HEK293 (cell line): ENCODE results near the gene TTLL9.
A peak's percentile ranks its signal among the peaks of the same experiment; 100 is the strongest.

Source experiments
- CTCF ChIP-seq: fragments of 450-650 bp; formaldehyde crosslinking; IDR thresholded peaks from 2 replicates; pipeline ENCODE4 v1.5.1; 2016; ENCODE audit warnings: missing biosample characterization, missing genetic modification characterization
- ELK4 ChIP-seq: IDR thresholded peaks from 2 replicates; pipeline ENCODE4 v1.6.1; 2011; ENCODE audit warnings: mild to moderate bottlenecking, low read depth, low read length, borderline replicate concordance
- GLIS1 ChIP-seq: fragments of 450-650 bp; formaldehyde crosslinking; IDR thresholded peaks from 2 replicates; pipeline ENCODE4 v1.5.1; 2016; ENCODE audit warnings: missing biosample characterization, missing genetic modification characterization
- INSM2 ChIP-seq: fragments of 450-650 bp; formaldehyde crosslinking; IDR thresholded peaks from 2 replicates; pipeline ENCODE4 v1.5.1; 2016; ENCODE audit warnings: missing biosample characterization, missing genetic modification characterization
- KLF16 ChIP-seq: fragments of 450-650 bp; formaldehyde crosslinking; IDR thresholded peaks from 2 replicates; pipeline ENCODE4 v1.5.1; 2017; ENCODE audit warnings: missing biosample characterization, missing genetic modification characterization
- KLF8 ChIP-seq: fragments of 450-650 bp; formaldehyde crosslinking; IDR thresholded peaks from 2 replicates; pipeline ENCODE4 v1.5.1; 2016; ENCODE audit warnings: missing biosample characterization, missing genetic modification characterization
- KLF9 ChIP-seq: fragments of 450-650 bp; formaldehyde crosslinking; IDR thresholded peaks from 2 replicates; pipeline ENCODE4 v1.5.1; 2016; ENCODE audit warnings: missing biosample characterization, missing genetic modification characterization, low read depth
- SCRT2 ChIP-seq: fragments of 450-650 bp; formaldehyde crosslinking; IDR thresholded peaks from 2 replicates; pipeline ENCODE4 v1.5.1; 2016; ENCODE audit warnings: missing biosample characterization, missing genetic modification characterization
- SP2 ChIP-seq: fragments of 450-650 bp; formaldehyde crosslinking; IDR thresholded peaks from 2 replicates; pipeline ENCODE4 v1.5.1; 2016; ENCODE audit warnings: missing biosample characterization, missing genetic modification characterization
- SP3 ChIP-seq: fragments of 450-650 bp; formaldehyde crosslinking; IDR thresholded peaks from 2 replicates; pipeline ENCODE4 v1.5.1; 2016; ENCODE audit warnings: missing biosample characterization, missing genetic modification characterization
- SP7 ChIP-seq: fragments of 450-650 bp; formaldehyde crosslinking; IDR thresholded peaks from 2 replicates; pipeline ENCODE4 v1.5.1; 2016; ENCODE audit warnings: missing biosample characterization, missing genetic modification characterization
- TRIM28 ChIP-seq: IDR thresholded peaks from 2 replicates; pipeline ENCODE4 v1.6.1; 2011; ENCODE audit warnings: low read length, control low read depth, borderline replicate concordance
- ZBTB17 ChIP-seq: fragments of 450-650 bp; formaldehyde crosslinking; IDR thresholded peaks from 2 replicates; pipeline ENCODE4 v1.5.1; 2016; ENCODE audit warnings: missing biosample characterization, missing genetic modification characterization
- ZBTB26 ChIP-seq: fragments of 450-650 bp; formaldehyde crosslinking; optimal IDR thresholded peaks from 2 replicates; pipeline ENCODE3; 2016; ENCODE audit warnings: missing biosample characterization, mild to moderate bottlenecking, missing genetic modification characterization
- ZBTB8A ChIP-seq: fragments of 450-650 bp; formaldehyde crosslinking; IDR thresholded peaks from 2 replicates; pipeline ENCODE4 v1.5.1; 2016; ENCODE audit warnings: missing biosample characterization, missing genetic modification characterization
- ZFHX2 ChIP-seq: fragments of 450-650 bp; formaldehyde crosslinking; conservative IDR thresholded peaks from 2 replicates; pipeline ENCODE4 v1.5.1; 2016; ENCODE audit warnings: missing biosample characterization, missing genetic modification characterization
- ZIC2 ChIP-seq: fragments of 450-650 bp; formaldehyde crosslinking; IDR thresholded peaks from 2 replicates; pipeline ENCODE4 v1.5.1; 2016; ENCODE audit warnings: missing biosample characterization, missing genetic modification characterization
- ZNF391 ChIP-seq: fragments of 450-650 bp; formaldehyde crosslinking; IDR thresholded peaks from 2 replicates; pipeline ENCODE4 v1.5.1; 2016; ENCODE audit warnings: low read depth, missing biosample characterization, missing genetic modification characterization, borderline replicate concordance
- ZNF394 ChIP-seq: fragments of 450-650 bp; formaldehyde crosslinking; IDR thresholded peaks from 2 replicates; pipeline ENCODE4 v1.5.1; 2016; ENCODE audit warnings: missing biosample characterization, missing genetic modification characterization, mild to moderate bottlenecking, moderate library complexity, borderline replicate concordance
- ZNF423 ChIP-seq: fragments of 450-650 bp; formaldehyde crosslinking; IDR thresholded peaks from 2 replicates; pipeline ENCODE4 v1.5.1; 2016; ENCODE audit warnings: missing biosample characterization, missing genetic modification characterization
- ZNF426 ChIP-seq: fragments of 450-650 bp; formaldehyde crosslinking; IDR thresholded peaks from 2 replicates; pipeline ENCODE4 v1.5.1; 2017; ENCODE audit warnings: missing biosample characterization, missing genetic modification characterization, mild to moderate bottlenecking, inconsistent platforms, moderate library complexity
- ZNF510 ChIP-seq: fragments of 450-650 bp; formaldehyde crosslinking; IDR thresholded peaks from 2 replicates; pipeline ENCODE4 v1.5.1; 2018; ENCODE audit warnings: mild to moderate bottlenecking, missing genetic modification characterization, missing biosample characterization; ENCODE audit not compliant: insufficient replicate concordance
- ZNF513 ChIP-seq: fragments of 450-650 bp; IDR thresholded peaks from 2 replicates; pipeline ENCODE4 v1.5.1; 2018; ENCODE audit warnings: missing biosample characterization, missing genetic modification characterization
- ZNF639 ChIP-seq: fragments of 450-650 bp; formaldehyde crosslinking; IDR thresholded peaks from 2 replicates; pipeline ENCODE4 v1.5.1; 2016; ENCODE audit warnings: missing biosample characterization, missing genetic modification characterization
- ZNF654 ChIP-seq: fragments of 450-650 bp; formaldehyde crosslinking; IDR thresholded peaks from 2 replicates; pipeline ENCODE4 v1.5.1; 2016; ENCODE audit warnings: low read depth, missing biosample characterization, missing genetic modification characterization
- ZNF76 ChIP-seq: fragments of 450-650 bp; formaldehyde crosslinking; IDR thresholded peaks from 2 replicates; pipeline ENCODE4; 2016; ENCODE audit warnings: low read depth, missing biosample characterization, missing genetic modification characterization, borderline replicate concordance
- ZNF837 ChIP-seq: fragments of 450-650 bp; formaldehyde crosslinking; IDR thresholded peaks from 2 replicates; pipeline ENCODE4 v1.5.1; 2016; ENCODE audit warnings: missing biosample characterization, missing genetic modification characterization
- ZSCAN5A ChIP-seq: fragments of 450-650 bp; formaldehyde crosslinking; IDR thresholded peaks from 2 replicates; pipeline ENCODE4 v1.5.1; 2016; ENCODE audit warnings: missing biosample characterization, missing genetic modification characterization
- ZXDB ChIP-seq: fragments of 450-650 bp; formaldehyde crosslinking; IDR thresholded peaks from 2 replicates; pipeline ENCODE4 v1.5.1; 2016; ENCODE audit warnings: missing biosample characterization, missing genetic modification characterization

The TTLL9 gene

GRCh38 chr20:31951530-31952453 lies 81.4 kb downstream of the TTLL9 start, which contains the start of gene PDRG1 (continued):
- TF ChIP-seq ELK4 (peak; percentile 62; the same call in 1 of the 2 replicates), ZIC2 (tag by site-specific recombination) (peak; percentile 65), KLF9 (tag by site-specific recombination) (peak; percentile 85), ZNF426 (tag by site-specific recombination) (no peak), ZBTB26 (peak; percentile 78), ZNF391 (no peak), ZFHX2 (tag by site-specific recombination) (peak; percentile 15; the same call in 1 of the 2 replicates), ZNF639 (no peak), KLF16 (tag by site-specific recombination) (peak; percentile 60), GLIS1 (tag by site-specific recombination) (peak; percentile 57; the same call in 1 of the 2 replicates), ZNF654 (tag by site-specific recombination) (peak; percentile 87), TRIM28 (no peak), SP7 (tag by site-specific recombination) (peak; percentile 48; the same call in 1 of the 2 replicates), ZBTB8A (tag by site-specific recombination) (peak; percentile 82), CTCF (tag by site-specific recombination) (peak; percentile 94), SP3 (peak; percentile 86), ZXDB (tag by site-specific recombination) (0 out of 2 replicates have a peak, but pooled peaks have one; percentile 40), ZNF394 (peak; percentile 44; the same call in 1 of the 2 replicates), ZSCAN5A (tag by site-specific recombination) (no peak), INSM2 (tag by site-specific recombination) (no peak), SCRT2 (tag by site-specific recombination) (peak; percentile 29; the same call in 1 of the 2 replicates), KLF8 (tag by site-specific recombination) (0 out of 2 replicates have a peak, but pooled peaks have one; percentile 18), SP2 (tag by site-specific recombination) (peak; percentile 75), ZNF423 (no peak), ZNF837 (tag by site-specific recombination) (0 out of 2 replicates have a peak, but pooled peaks have one; percentile 32), ZNF76 (tag by site-specific recombination) (peak; percentile 53), ZNF513 (tag by site-specific recombination) (no peak), ZNF510 (tag by site-specific recombination) (no peak), ZBTB17 (no peak)
